Activated CD4-positive, alpha-beta memory T cell treated with anti-CD3 and anti-CD28 coated beads for 36 hours (primary cell): ENCODE measurements around the gene ZNF888. TPM values are rescaled to one million over a fixed set of nuclear protein-coding genes. Genes with fewer than 3 reads are reported as not detected.
A peak's percentile ranks its signal among the peaks of the same experiment; 100 is the strongest.
"Not testable (repeated sequence)": the region's sequence is repeated elsewhere in the genome, so short reads cannot be mapped to it uniquely, and the experiment has no call there.

Experiments
- CTCF ChIA-PET: fragments of 350-600 bp; sonication (Branson Sonifier 250); formaldehyde crosslinking; loops from one replicate; lab custom pipeline; 2021; ENCODE audit warnings: antibody characterized with exemption, inconsistent platforms; lab: Charles Lee
- POLR2A ChIA-PET: fragments of 350-600 bp; sonication (Branson Sonifier 250); formaldehyde crosslinking; loops from one replicate; lab custom pipeline; 2021; ENCODE audit warnings: antibody characterized with exemption; lab: Charles Lee
- DNase-seq: peaks from one replicate; pipeline ENCODE4 v3.0.0-alpha.2; 2020
- H3K27ac Mint-ChIP-seq: one replicate; pipeline ENCODE4 v1.8.0; 2021; ENCODE audit warnings: mixed read lengths
- H3K27me3 Mint-ChIP-seq: one replicate; pipeline ENCODE4 v1.8.0; 2021; ENCODE audit warnings: mixed read lengths
- H3K36me3 Mint-ChIP-seq: one replicate; pipeline ENCODE4 v1.8.0; 2021; ENCODE audit warnings: mixed read lengths
- H3K4me1 Mint-ChIP-seq: one replicate; pipeline ENCODE4 v1.8.0; 2021; ENCODE audit warnings: low read depth, mixed read lengths
- H3K4me3 Mint-ChIP-seq: one replicate; pipeline ENCODE4 v1.8.0; 2021; ENCODE audit warnings: mild to moderate bottlenecking, mixed read lengths
- H3K9me3 Mint-ChIP-seq: one replicate; pipeline ENCODE4 v1.8.0; 2021; ENCODE audit warnings: mixed read lengths
- intact Hi-C: fragments of 100-400 bp; cut with micrococcal nuclease; formaldehyde crosslinking; loops from one replicate; pipeline ENCODE4 v1.15.1; 2023
- total RNA-seq, 2 experiments: library from RNA; stranded (reverse); gene quantifications; one replicate each; pipeline ENCODE4 v1.2.3, GENCODE V29; 2021

ZNF888 gene
- total RNA-seq, 2 experiments from 2014 or later: 5.0 to 6.3 TPM

- H3K9me3 Mint-ChIP-seq: no peaks in the 10 kb centered on the region
- ChIA-PET POLR2A (no interaction called here), CTCF (no interaction called here)
Measured at GRCh38 chr19:52897138-52897935, 25.9 kb downstream of the ZNF888 start, which contains the start of gene ZNF320. Gene ZNF320 (minus strand): TSS chr19:52897635. CDS start chr19:52890255, 7,380 bp downstream.

DNA sequence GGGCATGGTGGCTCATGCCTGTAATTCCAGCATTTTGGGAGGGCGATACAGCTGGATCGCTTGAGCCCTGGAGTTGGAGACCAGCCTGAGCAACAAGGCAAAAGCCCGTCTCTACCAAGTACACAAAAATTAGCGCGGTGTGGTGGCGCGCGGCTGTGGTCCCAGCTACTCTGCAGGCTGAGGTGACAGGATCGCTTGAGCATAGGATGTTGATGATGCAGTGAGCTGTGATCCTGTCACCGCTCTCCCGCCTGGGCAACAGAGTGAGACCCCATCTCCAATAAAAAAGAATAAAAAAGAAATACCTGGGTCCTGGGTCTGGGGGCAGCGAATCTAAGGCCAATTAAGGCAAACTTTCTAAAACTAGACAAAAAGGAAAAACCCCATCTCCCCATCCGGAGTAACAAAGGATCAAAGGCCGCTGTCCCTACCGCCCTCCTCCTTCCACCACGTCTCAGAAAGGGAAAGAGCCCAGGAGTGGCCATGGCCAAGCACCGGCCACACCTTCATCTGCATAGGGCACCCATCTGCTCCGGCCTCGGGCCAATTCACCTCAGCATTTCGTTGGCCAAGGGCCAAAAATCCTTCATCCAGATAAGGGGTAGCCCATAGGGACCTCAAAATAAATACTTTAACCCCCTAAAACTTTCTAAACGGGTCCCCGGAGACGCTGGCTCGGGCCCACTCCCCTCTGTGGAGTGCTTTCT, 26.6 kb downstream of the ZNF888 start:
- H3K27ac Mint-ChIP-seq: peak overlapping the region; percentile 88
- peaks cover 16% of the 10 kb centered on the region for H3K36me3 Mint-ChIP-seq
- peaks cover 11% of the 10 kb centered on the region for H3K4me1 Mint-ChIP-seq
- DNase-seq: no peak
- H3K9me3 Mint-ChIP-seq: no peaks in the 10 kb centered on the region
- H3K4me3 Mint-ChIP-seq: peak overlapping the region; percentile 87
- ChIA-PET POLR2A (no interaction called here), CTCF (no interaction called here)
- no peaks in the 10 kb centered on the region for H3K27me3 Mint-ChIP-seq
- intact Hi-C loops: loop anchor here (2.0 kb wide), 1 partner anchor 66 kb away; the partner anchor contains the start of gene ZNF816

More at GRCh38 chr19:52897138-52897935, 25.9 kb downstream of the ZNF888 start, which contains the start of gene ZNF320:
- Mint-ChIP-seq H3K27ac (peak within 1 kb of the TSS; percentile 88), H3K4me3 (peak within 1 kb of the TSS; percentile 87), H3K27me3 (no peaks in the 10 kb centered on the region), H3K36me3 (peaks cover 13% of the 10 kb centered on the region), H3K4me1 (peaks cover 11% of the 10 kb centered on the region)
- peak; percentile 96 for DNase-seq
- intact Hi-C loops: loop anchor here (2.0 kb wide), 1 partner anchor 65 kb away; the partner anchor contains the start of gene ZNF816

GRCh38 chr19:52891336-52891735, 31.9 kb downstream of the ZNF888 start:
- H3K4me3 Mint-ChIP-seq: no peak overlapping the region
- DNase-seq: no peak
- H3K36me3 Mint-ChIP-seq: peaks cover 60% of the 10 kb centered on the region
- H3K9me3 Mint-ChIP-seq: peaks cover 5% of the 10 kb centered on the region
- POLR2A ChIA-PET: no interaction called here
- intact Hi-C loops: no loop called here
- CTCF ChIA-PET: no interaction called here
- no peak overlapping the region for H3K27ac Mint-ChIP-seq
- H3K27me3 Mint-ChIP-seq: no peaks in the 10 kb centered on the region
- no peaks in the 10 kb centered on the region for H3K4me1 Mint-ChIP-seq

DNA sequence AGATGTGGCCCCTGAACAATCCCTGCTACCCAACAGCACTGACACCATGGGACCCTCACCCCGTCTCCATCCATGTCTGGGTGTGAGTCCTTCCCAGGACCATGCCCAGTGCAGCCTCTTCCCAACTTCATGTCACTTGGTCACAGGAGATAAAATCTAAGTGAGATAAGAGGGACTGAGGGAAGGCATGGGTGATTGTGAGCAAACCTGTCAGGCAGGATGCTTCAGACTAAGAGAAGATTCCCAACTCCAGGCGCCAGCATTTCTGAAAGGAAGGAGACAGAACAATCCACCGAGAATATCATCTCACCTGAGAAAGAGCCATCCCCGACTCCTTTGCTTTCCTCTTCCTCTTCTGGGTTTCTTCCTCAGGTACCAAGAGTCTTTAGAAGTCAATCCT, 33.3 kb downstream of the ZNF888 start:
- H3K9me3 Mint-ChIP-seq: peaks cover 8% of the 10 kb centered on the region
- intact Hi-C loops: no loop called here
- H3K27me3 Mint-ChIP-seq: no peaks in the 10 kb centered on the region

GRCh38 chr19:52889076-52889475, 34.2 kb downstream of the ZNF888 start:
- intact Hi-C loops: no loop called here
- ChIA-PET CTCF (no interaction called here), POLR2A (no interaction called here)
- Mint-ChIP-seq H3K27ac (no peak overlapping the region), H3K36me3 (peaks cover 73% of the 10 kb centered on the region), H3K4me1 (no peaks in the 10 kb centered on the region), H3K27me3 (no peaks in the 10 kb centered on the region), H3K4me3 (no peak overlapping the region), H3K9me3 (peaks cover 13% of the 10 kb centered on the region)
- no peak for DNase-seq

More for the DNA sequence above, 33.3 kb downstream of the ZNF888 start:
- H3K4me3 Mint-ChIP-seq: no peak overlapping the region
- no peaks in the 10 kb centered on the region for H3K4me1 Mint-ChIP-seq
- no peak overlapping the region for H3K27ac Mint-ChIP-seq
- DNase-seq: no peak
- POLR2A ChIA-PET: no interaction called here
- H3K36me3 Mint-ChIP-seq: peaks cover 68% of the 10 kb centered on the region
- CTCF ChIA-PET: no interaction called here

GRCh38 chr19:52880895-52881389, 42.3 kb downstream of the ZNF888 start:
- peaks cover 78% of the 10 kb centered on the region for H3K36me3 Mint-ChIP-seq
- H3K9me3 Mint-ChIP-seq: peaks cover 77% of the 10 kb centered on the region
- POLR2A ChIA-PET: no interaction called here
- no peaks in the 10 kb centered on the region for H3K27me3 Mint-ChIP-seq
- no peak overlapping the region for H3K4me3 Mint-ChIP-seq
- CTCF ChIA-PET: no interaction called here
- H3K27ac Mint-ChIP-seq: no peak overlapping the region
- DNase-seq: no peak
- H3K4me1 Mint-ChIP-seq: no peaks in the 10 kb centered on the region
- intact Hi-C loops: no loop called here

GRCh38 chr19:52872996-52873395, 50.2 kb downstream of the ZNF888 start:
- DNase-seq, H3K27ac Mint-ChIP-seq, intact Hi-C loops, CTCF ChIA-PET, POLR2A ChIA-PET, H3K4me3 Mint-ChIP-seq, H3K4me1 Mint-ChIP-seq, H3K27me3 Mint-ChIP-seq: not testable (repeated sequence)
- Mint-ChIP-seq H3K9me3 (peaks cover 38% of the 10 kb centered on the region), H3K36me3 (peaks cover 18% of the 10 kb centered on the region)

DNA sequence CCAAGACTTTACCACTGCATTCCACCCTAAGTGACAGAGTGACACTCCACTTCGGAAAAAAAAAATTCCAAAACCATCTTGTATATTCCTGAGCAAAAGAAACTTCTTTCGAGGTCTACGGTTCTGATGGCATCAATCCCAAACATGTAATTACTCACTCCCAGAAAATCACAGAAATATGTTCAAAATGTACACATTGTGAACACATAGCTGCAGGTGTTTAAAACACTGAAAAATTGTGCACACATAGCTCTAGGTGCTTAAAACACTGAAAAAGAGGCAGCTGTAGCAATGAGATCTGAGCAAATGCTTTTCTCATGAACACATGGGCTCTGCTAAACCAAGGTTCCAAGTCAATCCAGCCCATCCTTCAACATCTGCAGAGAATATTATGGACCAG, 51.8 kb downstream of the ZNF888 start:
- H3K4me1 Mint-ChIP-seq: no peaks in the 10 kb centered on the region
- intact Hi-C loops: no loop called here
- H3K9me3 Mint-ChIP-seq: peaks cover 26% of the 10 kb centered on the region
- H3K27ac Mint-ChIP-seq: no peak overlapping the region
- H3K27me3 Mint-ChIP-seq: no peaks in the 10 kb centered on the region
- POLR2A ChIA-PET: no interaction called here
- peaks cover 11% of the 10 kb centered on the region for H3K36me3 Mint-ChIP-seq
- DNase-seq: no peak
- CTCF ChIA-PET: no interaction called here
- H3K4me3 Mint-ChIP-seq: no peak overlapping the region

DNA sequence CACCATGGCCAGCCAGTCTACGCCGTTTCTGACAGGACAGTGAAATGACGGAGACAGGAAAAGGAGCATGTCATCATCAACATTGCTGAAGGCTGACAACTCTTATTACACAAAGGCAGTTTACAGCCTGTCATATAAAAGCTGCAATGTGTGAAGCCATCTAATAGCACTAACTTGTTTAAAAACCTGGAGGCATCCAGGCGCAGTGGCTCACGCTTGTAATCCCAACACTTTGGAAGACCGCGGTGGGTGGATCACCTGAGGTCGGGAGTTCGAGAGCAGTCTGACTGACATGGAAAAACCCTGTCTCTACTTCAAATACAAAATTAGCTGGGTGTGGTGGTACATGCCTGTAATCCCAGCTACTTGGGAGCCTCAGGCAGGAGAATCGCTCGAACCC, 55.2 kb downstream of the ZNF888 start:
- POLR2A ChIA-PET, H3K27ac Mint-ChIP-seq, H3K4me3 Mint-ChIP-seq, CTCF ChIA-PET, H3K27me3 Mint-ChIP-seq, DNase-seq, H3K9me3 Mint-ChIP-seq, H3K4me1 Mint-ChIP-seq, intact Hi-C loops: not testable (repeated sequence)
- peaks cover 11% of the 10 kb centered on the region for H3K36me3 Mint-ChIP-seq

DNA sequence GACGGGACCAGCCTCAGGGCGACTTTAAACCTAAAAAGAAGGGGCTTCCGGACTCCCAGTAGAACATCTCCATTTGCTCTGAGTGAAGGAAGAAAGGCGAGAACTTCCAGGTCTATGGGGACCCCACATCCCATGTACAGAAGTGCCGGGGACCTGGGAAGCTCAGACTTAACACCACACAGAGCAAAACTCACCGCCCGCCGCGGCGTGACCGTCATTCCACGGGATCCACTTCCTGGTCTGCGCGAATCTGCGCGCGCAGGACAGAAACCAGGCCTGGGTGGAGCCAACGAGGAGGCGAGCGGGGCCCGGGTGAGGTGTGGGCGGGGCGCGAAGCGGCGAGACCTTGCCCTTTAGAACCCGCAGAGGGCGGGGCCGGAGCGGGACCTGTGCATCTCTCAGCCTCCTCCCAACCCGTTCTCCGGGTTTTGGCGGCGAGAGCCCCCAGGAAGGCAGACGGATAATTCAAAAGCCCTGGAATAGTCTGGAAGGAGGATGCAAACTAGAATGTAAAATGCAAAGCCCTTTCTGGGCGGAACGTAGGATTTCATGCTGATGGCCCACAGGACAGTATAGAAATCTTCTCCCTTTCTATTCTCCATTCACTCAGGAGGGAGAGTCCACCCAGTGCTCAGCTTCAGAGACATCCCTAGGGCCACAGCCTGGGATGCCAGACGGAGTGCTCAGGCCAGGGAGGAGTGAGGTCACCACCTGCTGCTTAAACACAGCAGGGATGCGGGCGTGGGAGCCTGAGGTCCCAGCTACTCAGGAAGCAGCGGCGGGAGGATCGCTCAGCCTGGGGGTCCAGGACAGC, 65.6 kb downstream of the ZNF888 start, which contains the start of gene ZNF468:
TSS of gene ZNF468 (minus strand) at position 242 of the 814 bp plus-strand sequence. CDS start 3,347 bp downstream, outside the sequence.
- peak within 1 kb of the TSS; percentile 89 for H3K4me3 Mint-ChIP-seq
- intact Hi-C loops: not testable (repeated sequence)

DNA sequence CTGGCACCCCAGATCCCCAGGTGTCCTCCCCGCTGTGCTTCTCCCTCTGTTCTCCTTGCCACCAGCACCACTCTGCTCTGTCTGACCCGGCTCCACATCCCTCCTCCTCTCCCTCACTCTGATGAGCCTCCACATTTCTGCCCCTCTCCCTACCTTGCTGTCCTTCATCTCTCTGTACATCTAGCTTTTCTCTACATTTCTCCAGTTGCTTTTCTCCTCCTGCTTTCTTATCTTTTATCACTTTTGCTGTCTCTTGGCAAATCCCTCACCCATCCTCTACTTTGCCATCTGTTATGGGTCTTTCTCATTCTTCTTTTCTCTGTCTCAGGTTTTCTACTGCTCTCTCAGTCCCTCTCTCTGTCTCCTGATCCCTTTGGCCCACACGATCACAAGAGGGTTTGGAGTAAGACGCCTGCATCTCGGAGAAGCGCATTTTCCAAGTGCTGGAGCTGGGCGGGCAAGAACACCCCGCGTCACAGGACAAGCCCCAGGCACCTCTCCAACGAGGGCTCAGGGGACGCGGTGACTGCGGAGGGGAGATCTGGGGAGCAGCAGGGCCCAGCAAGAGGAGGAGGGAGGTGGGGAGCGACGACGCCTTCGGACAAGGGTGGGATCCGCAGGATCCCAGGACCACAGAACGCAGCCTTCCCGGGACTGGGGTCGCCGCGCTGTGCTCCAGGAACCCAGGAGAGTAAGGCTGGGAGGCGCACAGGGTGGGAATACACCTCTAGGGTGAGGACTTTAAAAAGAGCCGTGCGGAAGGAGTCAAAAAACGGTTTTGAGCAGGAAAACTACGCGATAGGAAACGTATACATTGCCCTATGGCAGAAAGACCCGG, 66.5 kb downstream of the ZNF888 start:
- Mint-ChIP-seq H3K27ac (peak overlapping the region; percentile 79), H3K4me1 (peaks cover 22% of the 10 kb centered on the region), H3K36me3 (peaks cover 34% of the 10 kb centered on the region), H3K4me3 (peak overlapping the region; percentile 89)
- peak; percentile 13 for DNase-seq
- H3K27me3 Mint-ChIP-seq, H3K9me3 Mint-ChIP-seq, intact Hi-C loops, POLR2A ChIA-PET, CTCF ChIA-PET: not testable (repeated sequence)

More for the DNA sequence above, 65.6 kb downstream of the ZNF888 start, which contains the start of gene ZNF468:
- H3K36me3 Mint-ChIP-seq: peaks cover 29% of the 10 kb centered on the region
- CTCF ChIA-PET, H3K9me3 Mint-ChIP-seq, H3K27me3 Mint-ChIP-seq: not testable (repeated sequence)
- DNase-seq: peak; percentile 83
- peaks cover 22% of the 10 kb centered on the region for H3K4me1 Mint-ChIP-seq
- H3K27ac Mint-ChIP-seq: peak within 1 kb of the TSS; percentile 79
- POLR2A ChIA-PET: interaction anchor here (0.6 kb wide), 1 partner anchor 1153 kb away, joined by 3 read pairs; no protein-coding TSS in a partner anchor
